Muscle of arm (tissue), 12 donors: ENCODE measurements around the gene UTF1. TPM values are rescaled to one million over a fixed set of nuclear protein-coding genes. Genes with fewer than 3 reads are reported as not detected.
"Not testable (repeated sequence)": the region's sequence is repeated elsewhere in the genome, so short reads cannot be mapped to it uniquely, and the experiment has no call there.

ENCODE experiments used
- DNase-seq: peaks from one replicate; pipeline ENCODE4 v3.0.0-alpha.2; 2013
- polyA plus RNA-seq, 12 donors: library from polyadenylated mRNA; unstranded; fragments of 120-200 nt; gene quantifications; one replicate each; pipeline ENCODE4 v1.2.1, GENCODE V29; 2013; ENCODE audit not compliant: insufficient read length in 12 of 12

Gene UTF1
- polyA plus RNA-seq, 12 donors: not detected

- no peak for DNase-seq
Measured at GRCh38 chr10:133208466-133208865, 21.6 kb upstream of the UTF1 start.

- DNase-seq: no peak
Measured at GRCh38 chr10:133209117-133209516, 20.9 kb upstream of the UTF1 start.

- no peak for DNase-seq
Measured at GRCh38 chr10:133209641-133210040, 20.4 kb upstream of the UTF1 start.

GRCh38 chr10:133210398-133211140 is 19.4 kb upstream of the UTF1 start:
- DNase-seq: no peak

- no peak for DNase-seq
Measured at GRCh38 chr10:133211141-133211830, 18.7 kb upstream of the UTF1 start.

GRCh38 chr10:133211959-133212852 is 17.8 kb upstream of the UTF1 start:
- no peak for DNase-seq

GRCh38 chr10:133212853-133213494 is 17.0 kb upstream of the UTF1 start:
- no peak for DNase-seq

- no peak for DNase-seq
Measured at GRCh38 chr10:133213641-133214467, 16.2 kb upstream of the UTF1 start.

GRCh38 chr10:133214468-133215410 is 15.3 kb upstream of the UTF1 start:
- DNase-seq: no peak

GRCh38 chr10:133215586-133215985 is 14.4 kb upstream of the UTF1 start:
- no peak for DNase-seq

GRCh38 chr10:133216776-133217175 is 13.2 kb upstream of the UTF1 start:
- no peak for DNase-seq

- no peak for DNase-seq
Measured at GRCh38 chr10:133217800-133218589, 12.0 kb upstream of the UTF1 start.

GRCh38 chr10:133218891-133219290 is 11.1 kb upstream of the UTF1 start:
- DNase-seq: no peak

GRCh38 chr10:133219782-133220181 is 10.2 kb upstream of the UTF1 start:
- DNase-seq: no peak

- no peak for DNase-seq
Measured at GRCh38 chr10:133221331-133221730, 8.7 kb upstream of the UTF1 start.

- not testable (repeated sequence) for DNase-seq
Measured at GRCh38 chr10:133221756-133222155, 8.3 kb upstream of the UTF1 start.

GRCh38 chr10:133224076-133224475 is 5.9 kb upstream of the UTF1 start:
- no peak for DNase-seq

- DNase-seq: no peak
Measured at GRCh38 chr10:133224756-133225372, 5.2 kb upstream of the UTF1 start.
